GM19099 (cell line): ENCODE results near the gene PPP2R2C.

Experiments used
- POLR2A ChIP-seq: IDR thresholded peaks from 3 replicates; pipeline ENCODE4 v1.6.1; 2011; ENCODE audit warnings: low read depth; ENCODE audit not compliant: insufficient read length; ENCODE audit errors: extremely low read depth

The PPP2R2C gene

GRCh38 chr4:6401797-6402196, 70.6 kb downstream of the PPP2R2C start:
- TF ChIP-seq POLR2A = no peak

GRCh38 chr4:6396696-6397236, 75.6 kb downstream of the PPP2R2C start:
- no peak for TF ChIP-seq POLR2A

GRCh38 chr4:6395466-6396228, 76.8 kb downstream of the PPP2R2C start:
- TF ChIP-seq POLR2A = no peak

GRCh38 chr4:6394671-6395081, 77.7 kb downstream of the PPP2R2C start:
- no peak for TF ChIP-seq POLR2A

GRCh38 chr4:6393544-6394475, 78.6 kb downstream of the PPP2R2C start:
- TF ChIP-seq POLR2A = no peak

- no peak for TF ChIP-seq POLR2A
Measured at GRCh38 chr4:6393066-6393465, 79.3 kb downstream of the PPP2R2C start.

GRCh38 chr4:6392407-6392806, 80.0 kb downstream of the PPP2R2C start:
- no peak for TF ChIP-seq POLR2A

GRCh38 chr4:6391852-6392188, 80.6 kb downstream of the PPP2R2C start:
- TF ChIP-seq POLR2A = no peak

GRCh38 chr4:6391186-6391851, 81.1 kb downstream of the PPP2R2C start:
- no peak for TF ChIP-seq POLR2A

GRCh38 chr4:6390356-6390755, 82.1 kb downstream of the PPP2R2C start:
- no peak for TF ChIP-seq POLR2A

- TF ChIP-seq POLR2A = no peak
Measured at GRCh38 chr4:6389142-6389825, 83.1 kb downstream of the PPP2R2C start.

- TF ChIP-seq POLR2A = no peak
Measured at GRCh38 chr4:6388713-6389112, 83.7 kb downstream of the PPP2R2C start.

GRCh38 chr4:6387946-6388345, 84.5 kb downstream of the PPP2R2C start:
- no peak for TF ChIP-seq POLR2A

GRCh38 chr4:6386091-6386490, 86.3 kb downstream of the PPP2R2C start:
- no peak for TF ChIP-seq POLR2A

GRCh38 chr4:6385288-6385687, 87.1 kb downstream of the PPP2R2C start:
- no peak for TF ChIP-seq POLR2A
